NCI-H460 (cell line): ENCODE measurements around the gene APOL5. TPM values are rescaled to one million over a fixed set of nuclear protein-coding genes. Genes with fewer than 3 reads are reported as not detected.

Experiments
- DNase-seq: peaks from one replicate; pipeline ENCODE4 v3.0.0-alpha.2; 2016; ENCODE audit warnings: low read depth; ENCODE audit errors: extremely low read depth
- total RNA-seq: library from RNA; depleted of rRNA; stranded (reverse); fragments of >200 nt; shearing (Covaris generic); gene quantifications from 2 replicates; pipeline ENCODE4 v1.2.3, GENCODE V29; 2014

Gene APOL5
- total RNA-seq, 1 experiment from 2014 or later = not detected

- no peak for DNase-seq
Measured at GRCh38 chr22:35739076-35739930, 21.6 kb downstream of the APOL5 start.

- DNase-seq = no peak
Measured at GRCh38 chr22:35739931-35740380, 22.3 kb downstream of the APOL5 start.

DNA sequence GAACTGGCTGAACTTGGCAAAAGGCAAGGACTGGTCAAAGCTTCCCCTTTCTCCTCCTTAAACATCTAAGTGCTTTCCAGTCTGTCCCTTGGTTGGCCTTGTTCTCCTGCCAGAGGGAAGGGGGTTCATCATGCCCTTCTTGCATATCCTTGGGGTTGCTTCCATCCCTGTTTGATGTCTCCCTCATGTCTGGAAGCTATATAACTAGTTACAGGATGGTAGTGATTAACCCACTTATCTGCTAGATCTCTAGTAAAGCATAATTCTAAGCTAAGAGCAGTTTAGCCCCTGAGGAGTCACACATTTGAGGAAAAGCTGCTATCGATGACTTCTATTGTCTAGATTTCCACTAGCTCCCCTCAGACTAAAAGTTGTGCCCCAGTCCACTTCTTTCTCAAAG, 22.9 kb downstream of the APOL5 start:
- DNase-seq = no peak

DNA sequence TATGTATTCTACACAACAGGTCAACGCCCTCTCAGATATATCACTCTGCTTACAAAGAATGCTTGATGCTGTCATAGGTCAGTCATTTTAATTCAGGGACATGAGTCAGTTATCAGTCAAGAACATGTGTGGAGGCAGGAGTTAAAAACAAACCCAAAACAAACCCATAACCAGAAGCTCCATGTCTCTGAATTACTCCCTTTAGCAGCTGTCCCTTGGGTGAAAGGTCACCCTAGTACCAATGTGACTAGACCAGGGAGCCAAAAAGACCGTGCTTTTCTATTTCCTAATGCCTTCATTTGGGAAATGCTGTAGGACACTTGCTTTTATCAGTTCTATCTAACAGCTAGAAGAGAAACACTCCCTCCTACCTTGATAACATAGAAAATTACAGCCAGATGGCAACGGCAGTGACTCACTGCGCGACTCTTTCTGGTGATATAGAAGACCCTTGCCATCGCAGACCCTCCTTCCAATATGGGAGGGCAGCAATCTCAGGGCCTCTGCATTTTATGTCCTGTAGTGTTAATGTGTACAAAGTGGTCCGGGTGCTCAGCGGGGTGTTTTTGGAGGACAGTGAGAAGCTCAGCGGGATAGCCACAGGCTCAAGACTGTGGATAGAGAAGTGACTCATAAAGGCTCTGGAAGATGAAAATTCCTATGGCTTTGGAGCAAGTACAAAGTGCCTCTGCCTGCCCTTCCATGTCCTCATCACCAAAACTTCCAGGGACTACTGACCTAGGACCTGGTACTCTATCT, 24.8 kb downstream of the APOL5 start:
- no peak for DNase-seq

- no peak for DNase-seq
Measured at GRCh38 chr22:35743326-35743860, 25.7 kb downstream of the APOL5 start.

- no peak for DNase-seq
Measured at GRCh38 chr22:35746248-35746647, 28.6 kb downstream of the APOL5 start.

- no peak for DNase-seq
Measured at GRCh38 chr22:35746946-35747703, 29.5 kb downstream of the APOL5 start.

DNA sequence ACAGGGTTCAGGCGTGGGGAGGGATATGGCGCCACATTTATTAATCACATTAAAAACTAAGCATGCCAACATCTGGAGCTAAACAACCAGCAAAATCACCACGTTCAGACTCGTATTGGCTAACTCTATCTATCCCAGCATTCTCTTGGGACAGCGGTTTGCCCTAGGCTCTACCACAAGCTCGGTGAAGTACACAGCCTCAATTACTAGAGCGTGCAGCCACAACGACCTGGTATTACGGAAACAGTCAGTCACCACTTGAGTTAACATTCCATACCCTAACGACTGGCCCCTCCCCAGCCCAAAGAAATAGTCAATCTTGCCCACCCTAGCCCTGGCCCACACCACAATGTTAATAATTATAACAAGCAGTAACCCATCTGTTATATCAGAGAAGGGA, 32.1 kb downstream of the APOL5 start:
- DNase-seq = no peak

DNA sequence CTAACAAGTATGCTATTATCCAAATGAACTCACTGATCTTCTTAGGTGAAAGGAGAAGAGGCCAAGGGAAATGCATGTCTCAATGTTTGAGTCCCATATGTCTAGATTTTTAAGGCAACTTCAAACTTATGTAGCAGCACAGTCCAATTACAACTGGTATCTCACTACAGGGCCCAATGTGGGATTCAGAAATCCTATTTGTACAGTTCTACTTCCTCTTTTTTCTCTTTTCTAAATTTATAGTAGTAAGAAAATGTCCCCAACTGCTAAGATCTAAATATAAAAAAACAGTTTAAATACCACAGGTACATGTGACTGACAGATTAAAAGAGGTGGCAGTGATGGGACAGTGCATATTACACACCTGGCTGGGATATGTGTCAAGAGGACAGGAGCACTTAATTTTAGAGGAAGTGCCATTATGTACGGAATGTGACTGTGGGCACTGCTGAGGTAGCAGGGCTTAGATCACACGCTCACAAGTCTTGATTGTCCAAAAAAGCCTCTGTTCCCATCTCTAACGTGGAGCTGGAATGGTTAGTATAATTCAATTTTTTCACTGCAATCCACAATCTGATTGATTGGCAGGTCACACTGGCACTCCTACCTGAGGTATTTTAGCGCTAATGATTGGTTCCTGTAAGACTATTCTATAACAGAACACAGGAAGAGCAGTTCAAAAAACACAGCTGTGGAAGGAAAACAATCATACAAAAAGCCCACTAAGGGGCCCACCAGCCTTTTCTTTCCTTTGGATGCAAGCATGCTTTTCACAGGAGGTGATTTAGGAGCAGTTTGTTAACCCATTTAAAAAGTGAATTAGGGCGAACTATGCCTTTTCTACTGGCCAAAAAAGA, 34.6 kb downstream of the APOL5 start:
- no peak for DNase-seq

DNA sequence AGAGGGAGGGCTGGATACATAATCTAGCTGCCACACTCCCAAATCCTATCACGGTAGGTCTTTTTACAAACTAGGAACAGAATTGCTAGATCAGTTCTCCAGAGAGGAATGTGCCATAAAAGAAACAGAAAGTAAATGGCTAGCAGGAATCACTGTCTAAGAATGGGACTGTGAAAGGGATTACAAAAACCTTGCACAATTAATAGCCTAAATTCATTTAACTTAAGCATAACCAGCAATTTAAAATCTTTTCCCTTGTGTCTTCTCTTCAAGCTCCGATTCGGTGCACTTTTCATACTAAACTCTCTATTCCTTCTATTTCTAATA, 35.2 kb downstream of the APOL5 start:
- no peak for DNase-seq

DNA sequence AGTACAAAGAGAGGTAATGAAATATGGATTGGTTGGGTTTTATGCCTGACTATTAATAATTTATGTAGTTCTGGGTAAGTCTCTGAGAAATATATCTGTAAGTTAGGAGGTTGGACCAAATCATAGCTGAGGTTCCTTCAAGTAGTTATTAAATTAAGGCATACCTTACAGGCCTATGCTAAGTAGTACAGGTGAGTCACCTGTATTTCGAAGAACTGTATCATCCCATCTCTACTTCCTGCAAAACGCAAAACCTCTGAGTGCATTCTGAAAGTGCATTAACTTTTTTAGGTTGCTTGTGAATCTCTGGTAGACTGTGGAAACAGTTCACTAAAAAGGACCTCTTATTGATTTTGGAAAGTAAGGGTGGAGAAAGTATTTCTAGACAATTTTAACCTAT, 37.1 kb downstream of the APOL5 start:
- no peak for DNase-seq

GRCh38 chr22:35756722-35757121, 39.0 kb downstream of the APOL5 start:
- DNase-seq = no peak

DNA sequence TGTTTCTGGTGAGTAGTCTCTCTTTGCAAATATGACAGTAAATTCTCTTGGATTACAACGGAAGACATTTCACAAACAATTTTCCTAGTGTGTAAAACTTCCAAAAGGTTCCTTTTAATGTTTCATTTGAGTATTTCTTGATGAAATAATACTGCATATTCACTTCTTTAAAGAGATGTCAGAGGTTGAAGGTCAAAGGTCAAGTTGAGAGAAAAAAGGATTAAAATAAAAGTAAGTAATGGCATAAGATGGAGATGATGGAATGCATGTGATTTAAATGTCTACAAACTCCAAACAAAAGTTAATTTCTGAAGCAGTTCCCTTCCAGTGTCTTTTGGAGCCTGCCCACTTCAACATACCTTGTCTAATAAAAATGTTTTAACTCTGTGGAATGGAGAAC, 40.7 kb downstream of the APOL5 start:
- no peak for DNase-seq

- DNase-seq = no peak
Measured at GRCh38 chr22:35761037-35761436, 43.4 kb downstream of the APOL5 start.

DNA sequence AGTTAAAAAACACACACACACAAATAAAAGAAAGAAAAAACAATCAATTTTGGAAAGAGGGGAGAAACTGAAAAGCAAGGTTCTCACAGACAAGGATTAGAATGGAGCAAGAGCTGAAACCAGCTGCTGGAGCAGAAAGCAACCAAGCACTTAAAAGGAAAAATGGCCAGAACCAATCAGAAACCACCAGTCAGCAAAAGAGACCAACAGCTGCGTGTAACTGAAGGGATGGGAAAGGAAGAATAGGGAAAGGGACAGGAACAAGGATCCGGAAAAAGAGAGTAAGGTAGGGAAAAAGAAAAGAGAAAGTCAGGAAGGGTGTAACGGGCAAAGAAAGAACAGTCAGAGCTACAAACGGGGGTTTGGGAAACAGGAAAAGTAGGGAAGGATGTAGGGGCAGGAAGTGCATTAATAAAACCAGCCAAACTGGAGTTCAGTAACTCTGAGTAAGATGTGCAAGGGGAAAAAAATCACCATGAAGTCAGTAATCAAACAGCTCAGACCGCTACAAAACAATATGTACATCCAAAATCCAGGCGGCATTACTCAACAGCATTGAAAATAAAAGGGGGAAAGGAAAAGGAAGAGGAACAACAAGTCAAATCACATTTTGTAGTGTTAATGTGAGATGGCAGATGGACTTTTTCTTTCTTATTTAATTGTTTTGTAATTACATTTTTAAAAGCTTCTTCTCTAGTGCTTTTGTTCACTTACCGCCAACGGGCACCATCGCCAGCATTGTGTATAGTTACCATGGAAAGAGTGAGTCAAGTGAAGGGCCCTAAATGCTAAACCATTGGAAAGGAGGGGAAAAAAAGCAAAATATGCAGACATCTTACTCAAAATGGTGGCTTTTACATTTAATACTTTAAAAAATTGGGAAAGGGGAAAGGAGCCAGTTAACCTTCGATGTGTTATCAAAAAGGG, 49.2 kb downstream of the APOL5 start:
- DNase-seq = no peak

- DNase-seq = no peak
Measured at GRCh38 chr22:35769974-35770373, 52.3 kb downstream of the APOL5 start.

- DNase-seq = no peak
Measured at GRCh38 chr22:35775339-35775738, 57.7 kb downstream of the APOL5 start.

DNA sequence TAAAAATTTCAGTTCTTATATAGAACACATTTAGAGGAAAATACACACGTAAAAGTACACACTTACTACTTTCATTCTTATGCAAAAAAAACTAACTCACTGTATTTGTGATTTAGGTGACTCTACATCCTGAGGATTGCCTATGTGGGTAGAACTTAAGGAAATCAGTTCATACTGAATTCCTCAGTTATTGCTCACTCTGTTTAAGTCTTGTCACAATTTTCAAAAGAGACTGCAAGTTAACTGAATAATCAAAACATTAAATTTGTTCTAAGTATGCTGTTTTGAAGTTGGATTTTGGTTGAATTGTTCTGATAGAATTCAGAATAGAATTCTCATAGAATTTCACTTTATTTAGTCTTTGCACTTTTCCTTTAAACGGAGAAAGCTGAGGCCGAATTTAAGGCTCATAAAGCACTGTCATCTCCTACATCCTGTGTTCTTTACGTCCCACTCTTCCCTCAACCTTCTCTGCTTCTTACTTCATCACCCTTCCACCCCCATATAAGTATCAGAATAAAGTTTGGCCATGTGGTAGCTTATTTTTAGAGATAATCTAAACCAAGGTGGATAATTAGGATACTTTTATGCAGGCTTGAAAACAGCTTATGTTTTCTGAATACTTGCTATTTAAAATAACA, 59.8 kb downstream of the APOL5 start:
- DNase-seq = no peak
